Upper lobe of left lung (tissue), 4 donors: ENCODE results near the gene AMDHD1.

Experiments
- CTCF ChIP-seq, 6 experiments: fragments of 450-650 bp in 4 of 6; fragments of 200-600 bp in 2 of 6; sonication (generic) in 2 of 6; IDR thresholded peaks; one replicate each; pipeline ENCODE4 v1.5.1; 2016 to 2019; ENCODE audit warnings: antibody characterized with exemption in 6 of 6
- POLR2A ChIP-seq, 4 donors: fragments of 450-650 bp; IDR thresholded peaks; one replicate each; pipeline ENCODE4 v1.5.1; 2016 to 2017; ENCODE audit warnings: antibody characterized with exemption in 4 of 4, mild to moderate bottlenecking in 2 of 4
- POLR2AphosphoS5 ChIP-seq, 2 donors: sonication (generic); formaldehyde crosslinking; IDR thresholded peaks; one replicate each; pipeline ENCODE4 v1.5.1; 2017; ENCODE audit warnings: antibody characterized with exemption in 2 of 2

- TF ChIP-seq POLR2AphosphoS5 (IDR thresholded peaks at IDR 0.05) (no peak), CTCF (IDR thresholded peaks at IDR 0.05) (no peak), POLR2A (IDR thresholded peaks at IDR 0.05) (no peak)
Observed at GRCh38 chr12:95955549-95956159, 12.5 kb downstream of the AMDHD1 start.
